Activated CD8-positive, alpha-beta T cell treated with anti-CD3 and anti-CD28 coated beads for 36 hours (primary cell): ENCODE results near the gene ZBP1. TPM values are rescaled to one million over a fixed set of nuclear protein-coding genes. Genes with fewer than 3 reads are reported as not detected.

Source experiments
- ATAC-seq: fragments of 200-7000 bp; cut with Tn5 transposase; one replicate; pipeline ENCODE4 v1.10.0; 2021; ENCODE audit warnings: mild to moderate bottlenecking, moderate library complexity
- CTCF ChIA-PET: fragments of 350-600 bp; sonication (Branson Sonifier 250); formaldehyde crosslinking; loops from one replicate; lab custom pipeline; 2021; ENCODE audit warnings: antibody characterized with exemption; lab: Charles Lee
- POLR2A ChIA-PET: fragments of 350-600 bp; sonication (Branson Sonifier 250); formaldehyde crosslinking; loops from one replicate; lab custom pipeline; 2021; ENCODE audit warnings: antibody characterized with exemption; lab: Charles Lee
- DNase-seq: peaks from one replicate; pipeline ENCODE4 v3.0.0-alpha.2; 2020
- H3K27ac Mint-ChIP-seq: one replicate; pipeline ENCODE4 v1.8.0; 2021; ENCODE audit warnings: mild to moderate bottlenecking, mixed read lengths
- H3K27me3 Mint-ChIP-seq: one replicate; pipeline ENCODE4 v1.8.0; 2021; ENCODE audit warnings: mixed read lengths
- H3K36me3 Mint-ChIP-seq: one replicate; pipeline ENCODE4 v1.8.0; 2021; ENCODE audit warnings: low read depth, mixed read lengths
- H3K4me1 Mint-ChIP-seq: one replicate; pipeline ENCODE4 v1.8.0; 2021; ENCODE audit warnings: low read depth, mixed read lengths
- H3K4me3 Mint-ChIP-seq: one replicate; pipeline ENCODE4 v1.8.0; 2021; ENCODE audit warnings: mild to moderate bottlenecking, moderate library complexity, mixed read lengths
- H3K9me3 Mint-ChIP-seq: one replicate; pipeline ENCODE4 v1.8.0; 2021; ENCODE audit warnings: mixed read lengths
- CTCF ChIP-seq: fragments of 200-600 bp; IDR thresholded peaks from one replicate; pipeline ENCODE4 v1.8.0; 2022; ENCODE audit warnings: antibody characterized with exemption, mild to moderate bottlenecking
- intact Hi-C: fragments of 100-400 bp; cut with micrococcal nuclease; formaldehyde crosslinking; loops from one replicate; pipeline ENCODE4 v1.10.0; 2022
- total RNA-seq, 2 experiments: library from RNA; stranded (reverse); gene quantifications; one replicate each; pipeline ENCODE4 v1.2.3, GENCODE V29; 2021

ZBP1 gene
- total RNA-seq, 2 experiments from 2014 or later = 0.11 to 0.56 TPM

- ChIA-PET CTCF (no interaction called here), POLR2A (no interaction called here)
- Mint-ChIP-seq H3K4me1 (no peaks in the 10 kb centered on the region), H3K36me3 (no peaks in the 10 kb centered on the region), H3K9me3 (no peaks in the 10 kb centered on the region), H3K4me3 (no peak overlapping the region), H3K27me3 (peaks cover 6% of the 10 kb centered on the region), H3K27ac (no peak overlapping the region)
- no peak for TF ChIP-seq CTCF
- ATAC-seq = no peak
- no peak for DNase-seq
- intact Hi-C loops = no loop called here
Measured at GRCh38 chr20:57564180-57564802, 55.9 kb downstream of the ZBP1 start.

GRCh38 chr20:57563522-57563921 is 56.7 kb downstream of the ZBP1 start:
- no peak overlapping the region for H3K27ac Mint-ChIP-seq
- H3K4me1 Mint-ChIP-seq = no peaks in the 10 kb centered on the region
- ChIA-PET CTCF (no interaction called here), POLR2A (no interaction called here)
- no peak for TF ChIP-seq CTCF
- no peaks in the 10 kb centered on the region for H3K36me3 Mint-ChIP-seq
- intact Hi-C loops = no loop called here
- H3K27me3 Mint-ChIP-seq = peaks cover 10% of the 10 kb centered on the region
- no peaks in the 10 kb centered on the region for H3K9me3 Mint-ChIP-seq
- no peak overlapping the region for H3K4me3 Mint-ChIP-seq
- ATAC-seq = no peak
- DNase-seq = no peak

GRCh38 chr20:57562541-57563465 is 57.4 kb downstream of the ZBP1 start:
- POLR2A ChIA-PET = no interaction called here
- Mint-ChIP-seq H3K27me3 (peaks cover 10% of the 10 kb centered on the region), H3K36me3 (no peaks in the 10 kb centered on the region), H3K4me1 (no peaks in the 10 kb centered on the region), H3K27ac (no peak overlapping the region), H3K4me3 (no peak overlapping the region), H3K9me3 (no peaks in the 10 kb centered on the region)
- intact Hi-C loops = no loop called here
- CTCF ChIA-PET = interaction anchor here (2.1 kb wide), 1 partner anchor 12 kb away, joined by 5 read pairs; no protein-coding TSS in a partner anchor
- no peak for TF ChIP-seq CTCF
- no peak for ATAC-seq
- DNase-seq = no peak

- ChIA-PET POLR2A (no interaction called here), CTCF (interaction anchor here (1.1 to 2.1 kb wide), 3 partner anchors 14 to 526 kb away, joined by 3 to 5 read pairs (median 3); no protein-coding TSS in a partner anchor)
- no peak overlapping the region for H3K27ac Mint-ChIP-seq
- H3K36me3 Mint-ChIP-seq = no peaks in the 10 kb centered on the region
- no peak overlapping the region for H3K4me3 Mint-ChIP-seq
- H3K4me1 Mint-ChIP-seq = no peaks in the 10 kb centered on the region
- ATAC-seq = no peak
- no peak for TF ChIP-seq CTCF
- no peak for DNase-seq
- no peaks in the 10 kb centered on the region for H3K9me3 Mint-ChIP-seq
- intact Hi-C loops = no loop called here
- H3K27me3 Mint-ChIP-seq = peaks cover 15% of the 10 kb centered on the region
Measured at GRCh38 chr20:57561356-57562279, 58.6 kb downstream of the ZBP1 start.
